DOHH2 (cell line): ENCODE results near the gene THRSP.

Experiments
- H3F3A ChIP-seq: fragments of 200-600 bp; sonication (generic), shearing (Covaris generic); 2 replicates; pipeline ENCODE4 v1.6.0; 2016; ENCODE audit warnings: antibody characterized with exemption, mild to moderate bottlenecking; ENCODE audit not compliant: control insufficient read depth, insufficient read depth
- H3K27ac ChIP-seq: fragments of 200-600 bp; sonication (generic); 2 replicates; pipeline ENCODE4 v1.5.1; 2014; ENCODE audit warnings: low read depth, mild to moderate bottlenecking, low read length, moderate library complexity
- H3K27me3 ChIP-seq: fragments of 200-600 bp; sonication (generic); 2 replicates; pipeline ENCODE4 v1.6.1; 2014; ENCODE audit warnings: mild to moderate bottlenecking, low read length, mixed read lengths; ENCODE audit not compliant: control insufficient read depth
- H3K36me3 ChIP-seq: fragments of 200-600 bp; sonication (generic); 2 replicates; pipeline ENCODE4 v1.6.1; 2014; ENCODE audit warnings: mild to moderate bottlenecking, low read length, moderate library complexity, mixed read lengths; ENCODE audit not compliant: control insufficient read depth
- H3K4me1 ChIP-seq: fragments of 200-600 bp; sonication (generic); 2 replicates; pipeline ENCODE4 v1.6.1; 2014; ENCODE audit warnings: mild to moderate bottlenecking, low read length, mixed read lengths; ENCODE audit not compliant: control insufficient read depth
- H3K4me2 ChIP-seq: fragments of 200-600 bp; sonication (generic); 2 replicates; pipeline ENCODE4 v1.6.0; 2014; ENCODE audit warnings: mild to moderate bottlenecking, low read length, moderate library complexity
- H3K4me3 ChIP-seq: fragments of 200-600 bp; sonication (generic); 2 replicates; pipeline ENCODE4 v1.5.1; 2014; ENCODE audit warnings: mild to moderate bottlenecking, low read length, mixed read lengths
- H3K79me2 ChIP-seq: fragments of 200-600 bp; sonication (generic); 2 replicates; pipeline ENCODE4 v1.6.1; 2014; ENCODE audit warnings: mild to moderate bottlenecking, low read length, mixed read lengths; ENCODE audit not compliant: control insufficient read depth
- H3K9me2 ChIP-seq: fragments of 200-600 bp; sonication (generic); replicated peaks from 2 replicates; pipeline ENCODE4 v1.6.1; 2014; ENCODE audit warnings: mild to moderate bottlenecking, low read length, mixed read lengths; ENCODE audit not compliant: control insufficient read depth
- H3K9me3 ChIP-seq: fragments of 200-600 bp; sonication (generic); 2 replicates; pipeline ENCODE4 v1.6.1; 2014; ENCODE audit warnings: antibody characterized with exemption, low read length, mixed read lengths; ENCODE audit not compliant: control insufficient read depth, insufficient read depth
- H4K20me1 ChIP-seq: fragments of 200-600 bp; sonication (generic); 2 replicates; pipeline ENCODE4 v1.6.0; 2014; ENCODE audit warnings: low read depth, mild to moderate bottlenecking, antibody characterized with exemption, low read length, moderate library complexity; ENCODE audit not compliant: control insufficient read depth, insufficient read depth
- CTCF ChIP-seq: fragments of 200-600 bp; sonication (generic); IDR thresholded peaks from one replicate; pipeline ENCODE4 v1.5.1; 2014; ENCODE audit warnings: antibody characterized with exemption, mild to moderate bottlenecking, low read depth, low read length; ENCODE audit not compliant: poor library complexity, severe bottlenecking
- EZH2phosphoT487 ChIP-seq: fragments of 200-600 bp; sonication (generic); IDR thresholded peaks from 2 replicates; pipeline ENCODE4 v1.6.1; 2017; ENCODE audit warnings: borderline replicate concordance, mild to moderate bottlenecking, antibody characterized with exemption, low read length, moderate library complexity, mixed read lengths

The THRSP gene

GRCh38 chr11:78062671-78063070 is 990 bp upstream of the THRSP start:
- H3K4me2 ChIP-seq: no peak overlapping the region
- H3F3A ChIP-seq: no peaks in the 10 kb centered on the region
- no peak overlapping the region for H3K27ac ChIP-seq
- no peaks in the 10 kb centered on the region for H3K4me1 ChIP-seq
- H3K36me3 ChIP-seq: peaks cover 3% of the 10 kb centered on the region; the same call in 1 of the 2 replicates
- no peaks in the 10 kb centered on the region for H3K9me2 ChIP-seq
- H3K9me3 ChIP-seq: no peaks in the 10 kb centered on the region
- TF ChIP-seq EZH2phosphoT487: no peak
- no peaks in the 10 kb centered on the region for H4K20me1 ChIP-seq
- H3K4me3 ChIP-seq: no peak overlapping the region
- no peaks in the 10 kb centered on the region for H3K27me3 ChIP-seq
- no peaks in the 10 kb centered on the region for H3K79me2 ChIP-seq

- TF ChIP-seq CTCF (no peak), EZH2phosphoT487 (no peak)
- Histone ChIP-seq H3K27me3 (no peaks in the 10 kb centered on the region), H3K4me1 (no peaks in the 10 kb centered on the region), H3K9me3 (no peaks in the 10 kb centered on the region), H3K4me2 (no peak overlapping the region), H3K79me2 (no peaks in the 10 kb centered on the region), H3F3A (no peaks in the 10 kb centered on the region), H3K9me2 (no peaks in the 10 kb centered on the region), H3K27ac (no peak overlapping the region), H4K20me1 (no peaks in the 10 kb centered on the region), H3K4me3 (no peak overlapping the region), H3K36me3 (peaks cover 20% of the 10 kb centered on the region)
These were observed 1.5 kb downstream of the THRSP start for GRCh38 chr11:78065203-78065602.

GRCh38 chr11:78066471-78066870 is 2.8 kb downstream of the THRSP start:
- Histone ChIP-seq H3K4me3 (no peak overlapping the region), H3K4me2 (no peak overlapping the region), H3K79me2 (no peaks in the 10 kb centered on the region), H3F3A (no peaks in the 10 kb centered on the region), H4K20me1 (no peaks in the 10 kb centered on the region), H3K27me3 (no peaks in the 10 kb centered on the region), H3K9me3 (no peaks in the 10 kb centered on the region), H3K27ac (no peak overlapping the region), H3K36me3 (peaks cover 25% of the 10 kb centered on the region), H3K4me1 (no peaks in the 10 kb centered on the region), H3K9me2 (no peaks in the 10 kb centered on the region)
- TF ChIP-seq EZH2phosphoT487: no peak
- TF ChIP-seq CTCF: no peak

GRCh38 chr11:78067704-78068103 is 4.0 kb downstream of the THRSP start:
- Histone ChIP-seq H3K27me3 (no peaks in the 10 kb centered on the region), H3K4me2 (no peak overlapping the region), H3K9me3 (no peaks in the 10 kb centered on the region), H4K20me1 (no peaks in the 10 kb centered on the region), H3K36me3 (peaks cover 30% of the 10 kb centered on the region), H3K79me2 (no peaks in the 10 kb centered on the region; the same call in 1 of the 2 replicates), H3K4me1 (no peaks in the 10 kb centered on the region), H3K9me2 (no peaks in the 10 kb centered on the region), H3F3A (no peaks in the 10 kb centered on the region), H3K27ac (no peak overlapping the region), H3K4me3 (no peak overlapping the region)
- no peak for TF ChIP-seq EZH2phosphoT487
- TF ChIP-seq CTCF: no peak
